ENCODE data around the gene JOSD1. TPM values are rescaled to one million over a fixed set of nuclear protein-coding genes. Genes with fewer than 3 reads are reported as not detected.

JOSD1 gene
- total RNA-seq, 1 experiment from 2014 or later: 55.3 TPM

DNA sequence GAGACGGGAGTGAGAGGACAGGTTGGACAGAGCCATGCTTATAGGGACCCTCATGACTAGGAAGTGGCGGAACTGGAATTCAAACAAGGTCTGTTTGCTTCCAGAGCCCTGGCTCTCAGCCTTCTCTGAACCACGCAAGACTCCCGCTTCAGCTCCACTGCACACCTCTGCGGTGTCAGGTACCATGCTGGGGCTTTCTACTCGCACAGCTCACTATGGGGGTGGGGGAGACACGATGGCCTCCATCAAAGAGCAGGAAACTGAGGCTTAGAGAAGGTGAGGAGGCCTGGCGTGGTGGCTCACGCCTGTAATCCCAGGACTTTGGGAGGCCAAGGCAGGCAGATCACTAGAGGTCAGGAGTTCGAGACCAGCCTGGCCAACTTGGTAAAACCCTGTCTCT, 40.8 kb upstream of the JOSD1 start:
- ChIA-PET POLR2A (no interaction called here), CTCF (no interaction called here)
- no peak overlapping the region for H3K27ac Mint-ChIP-seq (ENCODE audit: unreplicated experiment)
- no peak for TF ChIP-seq CTCF (IDR thresholded peaks at IDR 0.05; ENCODE audit: insufficient read depth in 1 of 2, low read depth in 1 of 2, low read length in 1 of 2, severe bottlenecking in 1 of 2, unreplicated experiment in 1 of 2)
- H3K9me3 Mint-ChIP-seq (ENCODE audit: unreplicated experiment): no peaks in the 10 kb centered on the region
- intact Hi-C loops (cut with micrococcal nuclease; ENCODE audit: unreplicated experiment): no loop called here
- peaks cover 1% of the 10 kb centered on the region for H3K36me3 ChIP-seq (ENCODE audit: control insufficient read depth, insufficient read depth, low read length)
- H3K9me3 ChIP-seq: no peaks in the 10 kb centered on the region
- no peaks in the 10 kb centered on the region for H3K4me1 Mint-ChIP-seq (ENCODE audit: low read depth, unreplicated experiment)
- H3K27me3 Mint-ChIP-seq (ENCODE audit: insufficient read depth, unreplicated experiment): no peaks in the 10 kb centered on the region
- BruUV-seq (replicated peaks): no TSS peak
- H3K4me3 ChIP-seq (ENCODE audit: low read depth, low read length): no peak overlapping the region
- H3K27me3 ChIP-seq (replicated peaks; ENCODE audit: control insufficient read depth, insufficient read depth, low read length): no peaks in the 10 kb centered on the region
- peaks cover 62% of the 10 kb centered on the region for H3K36me3 Mint-ChIP-seq (ENCODE audit: insufficient read depth, unreplicated experiment)
- no peak for DNase-seq
- H3K4me3 Mint-ChIP-seq (ENCODE audit: unreplicated experiment): no peak overlapping the region
- no peaks in the 10 kb centered on the region for H3K4me1 ChIP-seq

GRCh38 chr22:38741166-38741565, 40.4 kb upstream of the JOSD1 start:
- no peak for DNase-seq

GRCh38 chr22:38740754-38741153, 40.0 kb upstream of the JOSD1 start:
- Histone ChIP-seq H3K4me3 (ENCODE audit: low read depth, low read length) (no peak overlapping the region), H3K9me3 (no peaks in the 10 kb centered on the region), H3K36me3 (ENCODE audit: control insufficient read depth, insufficient read depth, low read length) (peaks cover 1% of the 10 kb centered on the region), H3K27me3 (replicated peaks; ENCODE audit: control insufficient read depth, insufficient read depth, low read length) (no peaks in the 10 kb centered on the region), H3K4me1 (no peaks in the 10 kb centered on the region)
- intact Hi-C loops (cut with micrococcal nuclease; ENCODE audit: unreplicated experiment): no loop called here
- Mint-ChIP-seq H3K27ac (ENCODE audit: unreplicated experiment) (no peak overlapping the region), H3K9me3 (ENCODE audit: unreplicated experiment) (no peaks in the 10 kb centered on the region), H3K4me1 (ENCODE audit: low read depth, unreplicated experiment) (no peaks in the 10 kb centered on the region), H3K36me3 (ENCODE audit: insufficient read depth, unreplicated experiment) (peaks cover 69% of the 10 kb centered on the region), H3K27me3 (ENCODE audit: insufficient read depth, unreplicated experiment) (no peaks in the 10 kb centered on the region), H3K4me3 (ENCODE audit: unreplicated experiment) (no peak overlapping the region)
- POLR2A ChIA-PET: no interaction called here
- no peak for DNase-seq
- BruUV-seq (replicated peaks): no TSS peak
- TF ChIP-seq CTCF (IDR thresholded peaks at IDR 0.05; ENCODE audit: insufficient read depth in 1 of 2, low read depth in 1 of 2, low read length in 1 of 2, severe bottlenecking in 1 of 2, unreplicated experiment in 1 of 2): no peak
- CTCF ChIA-PET: no interaction called here

More at GRCh38 chr22:38741166-38741565, 40.4 kb upstream of the JOSD1 start:
- Mint-ChIP-seq H3K27ac (ENCODE audit: unreplicated experiment) (no peak overlapping the region), H3K27me3 (ENCODE audit: insufficient read depth, unreplicated experiment) (no peaks in the 10 kb centered on the region), H3K4me3 (ENCODE audit: unreplicated experiment) (no peak overlapping the region), H3K36me3 (ENCODE audit: insufficient read depth, unreplicated experiment) (peaks cover 65% of the 10 kb centered on the region), H3K4me1 (ENCODE audit: low read depth, unreplicated experiment) (no peaks in the 10 kb centered on the region), H3K9me3 (ENCODE audit: unreplicated experiment) (no peaks in the 10 kb centered on the region)
- Histone ChIP-seq H3K27me3 (replicated peaks; ENCODE audit: control insufficient read depth, insufficient read depth, low read length) (no peaks in the 10 kb centered on the region), H3K4me3 (ENCODE audit: low read depth, low read length) (no peak overlapping the region), H3K9me3 (no peaks in the 10 kb centered on the region), H3K4me1 (no peaks in the 10 kb centered on the region), H3K36me3 (ENCODE audit: control insufficient read depth, insufficient read depth, low read length) (peaks cover 1% of the 10 kb centered on the region)
- POLR2A ChIA-PET: no interaction called here
- no TSS peak for BruUV-seq (replicated peaks)
- CTCF ChIA-PET: no interaction called here
- no peak for TF ChIP-seq CTCF (IDR thresholded peaks at IDR 0.05; ENCODE audit: insufficient read depth in 1 of 2, low read depth in 1 of 2, low read length in 1 of 2, severe bottlenecking in 1 of 2, unreplicated experiment in 1 of 2)
- intact Hi-C loops (cut with micrococcal nuclease; ENCODE audit: unreplicated experiment): no loop called here
